Measurements from ENCODE around the gene CDH1. TPM values are rescaled to one million over a fixed set of nuclear protein-coding genes. Genes with fewer than 3 reads are reported as not detected.

The CDH1 gene
- total RNA-seq, 1 experiment from 2014 or later: 100 TPM

DNA sequence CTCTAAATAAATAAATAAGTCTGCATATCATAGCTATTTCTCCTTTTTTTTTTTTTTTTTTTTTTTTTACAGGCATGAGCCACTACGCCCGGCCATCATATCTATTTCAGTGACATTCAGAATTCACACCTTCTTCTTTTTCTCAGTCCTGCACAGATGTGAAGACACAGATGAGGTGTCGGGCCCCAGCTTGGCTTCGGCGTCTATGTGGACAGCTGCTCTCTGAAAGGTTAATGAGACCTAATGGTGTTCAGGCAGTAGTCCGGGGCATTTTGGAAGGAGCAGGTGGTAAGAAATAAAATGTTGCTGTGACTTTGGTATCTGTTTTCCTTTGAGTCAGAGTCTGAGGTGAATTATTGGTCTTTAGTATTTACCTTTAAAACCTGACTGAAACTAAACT lies 129.8 kb downstream of the CDH1 start:
- ATAC-seq: no peak
- ChIA-PET POLR2A (ENCODE audit: unreplicated experiment) (no interaction called here), CTCF (no interaction called here)
- Histone ChIP-seq H3K27ac (ENCODE audit: low read length) (no peak overlapping the region), H3K79me2 (ENCODE audit: low read length) (no peaks in the 10 kb centered on the region), H3K9ac (ENCODE audit: low read length) (no peak overlapping the region), H3K4me1 (ENCODE audit: insufficient read depth, low read length) (no peaks in the 10 kb centered on the region), H3K36me3 (ENCODE audit: low read depth, low read length) (no peaks in the 10 kb centered on the region), H3K9me3 (ENCODE audit: low read length) (no peaks in the 10 kb centered on the region), H3F3A (ENCODE audit: low read length, unreplicated experiment) (no peaks in the 10 kb centered on the region), H4K20me1 (ENCODE audit: low read length) (no peaks in the 10 kb centered on the region), H3K4me2 (ENCODE audit: low read length) (no peak overlapping the region), H3K27me3 (ENCODE audit: low read length) (no peaks in the 10 kb centered on the region), H2AFZ (ENCODE audit: low read length) (no peak overlapping the region), H3K4me3 (ENCODE audit: low read length) (no peak overlapping the region), H3K9me2 (replicated peaks; ENCODE audit: low read length) (no peaks in the 10 kb centered on the region)
- no TSS peak for BruUV-seq (replicated peaks)
- DNase-seq: no peak
- TF ChIP-seq EZH2 (IDR thresholded peaks at IDR 0.05; ENCODE audit: low read length, unreplicated experiment) (no peak), CTCF (conservative IDR thresholded peaks at IDR 0.05; ENCODE audit: low read depth, low read length) (no peak), EZH2phosphoT487 (IDR thresholded peaks at IDR 0.05; ENCODE audit: borderline replicate concordance, low read length) (no peak)
- intact Hi-C loops (cut with micrococcal nuclease): no loop called here

- no peak overlapping the region for H3K27ac ChIP-seq (ENCODE audit: low read length)
- POLR2A ChIA-PET (ENCODE audit: unreplicated experiment): no interaction called here
- H3K27me3 ChIP-seq (ENCODE audit: low read length): no peaks in the 10 kb centered on the region
- no peak overlapping the region for H3K9ac ChIP-seq (ENCODE audit: low read length)
- H3F3A ChIP-seq (ENCODE audit: low read length, unreplicated experiment): no peaks in the 10 kb centered on the region
- no TSS peak for BruUV-seq (replicated peaks)
- no peaks in the 10 kb centered on the region for H3K4me1 ChIP-seq (ENCODE audit: insufficient read depth, low read length)
- no peak for ATAC-seq
- no peaks in the 10 kb centered on the region for H3K9me3 ChIP-seq (ENCODE audit: low read length)
- H3K4me3 ChIP-seq (ENCODE audit: low read length): no peak overlapping the region
- H3K4me2 ChIP-seq (ENCODE audit: low read length): no peak overlapping the region
- CTCF ChIA-PET: no interaction called here
- no peaks in the 10 kb centered on the region for H3K36me3 ChIP-seq (ENCODE audit: low read depth, low read length)
- H2AFZ ChIP-seq (ENCODE audit: low read length): no peak overlapping the region
- DNase-seq: no peak
- no peak for TF ChIP-seq EZH2phosphoT487 (IDR thresholded peaks at IDR 0.05; ENCODE audit: borderline replicate concordance, low read length)
- TF ChIP-seq CTCF (conservative IDR thresholded peaks at IDR 0.05; ENCODE audit: low read depth, low read length): no peak
- no peak for TF ChIP-seq EZH2 (IDR thresholded peaks at IDR 0.05; ENCODE audit: low read length, unreplicated experiment)
- no peaks in the 10 kb centered on the region for H3K9me2 ChIP-seq (replicated peaks; ENCODE audit: low read length)
- no peaks in the 10 kb centered on the region for H4K20me1 ChIP-seq (ENCODE audit: low read length)
- no peaks in the 10 kb centered on the region for H3K79me2 ChIP-seq (ENCODE audit: low read length)
- intact Hi-C loops (cut with micrococcal nuclease): no loop called here
Observed at GRCh38 chr16:68869492-68870088, 132.5 kb downstream of the CDH1 start.

GRCh38 chr16:68873635-68874471 lies 136.8 kb downstream of the CDH1 start:
- ChIA-PET CTCF (no interaction called here), POLR2A (ENCODE audit: unreplicated experiment) (no interaction called here)
- H3K4me2 ChIP-seq (ENCODE audit: low read length): no peak overlapping the region
- H3K27me3 ChIP-seq (ENCODE audit: low read length): no peaks in the 10 kb centered on the region
- no TSS peak for BruUV-seq (replicated peaks)
- H4K20me1 ChIP-seq (ENCODE audit: low read length): no peaks in the 10 kb centered on the region
- no peaks in the 10 kb centered on the region for H3K36me3 ChIP-seq (ENCODE audit: low read depth, low read length)
- no peak for DNase-seq
- no peaks in the 10 kb centered on the region for H3K9me3 ChIP-seq (ENCODE audit: low read length)
- no peak overlapping the region for H3K9ac ChIP-seq (ENCODE audit: low read length)
- H3K9me2 ChIP-seq (replicated peaks; ENCODE audit: low read length): no peaks in the 10 kb centered on the region
- H3K4me1 ChIP-seq (ENCODE audit: insufficient read depth, low read length): no peaks in the 10 kb centered on the region
- intact Hi-C loops (cut with micrococcal nuclease): no loop called here
- no peaks in the 10 kb centered on the region for H3K79me2 ChIP-seq (ENCODE audit: low read length)
- no peak overlapping the region for H3K4me3 ChIP-seq (ENCODE audit: low read length)
- H3F3A ChIP-seq (ENCODE audit: low read length, unreplicated experiment): no peaks in the 10 kb centered on the region
- TF ChIP-seq EZH2 (IDR thresholded peaks at IDR 0.05; ENCODE audit: low read length, unreplicated experiment): no peak
- TF ChIP-seq EZH2phosphoT487 (IDR thresholded peaks at IDR 0.05; ENCODE audit: borderline replicate concordance, low read length): no peak
- no peak for TF ChIP-seq CTCF (conservative IDR thresholded peaks at IDR 0.05; ENCODE audit: low read depth, low read length)
- H2AFZ ChIP-seq (ENCODE audit: low read length): no peak overlapping the region
- no peak overlapping the region for H3K27ac ChIP-seq (ENCODE audit: low read length)
- ATAC-seq: no peak

All from PC-3 (cell line).